Measurements from ENCODE around the gene NAMPT.

The NAMPT gene

GRCh38 chr7:106283501-106283830, 1.3 kb downstream of the NAMPT start:
- Histone ChIP-seq H3F3A (ENCODE audit: low read depth) (no peaks in the 10 kb centered on the region), H3K9me3 (ENCODE audit: insufficient read depth, low read depth, low read length) (no peaks in the 10 kb centered on the region), H3K27me3 (ENCODE audit: insufficient read depth, low read length, poor library complexity, severe bottlenecking) (no peaks in the 10 kb centered on the region), H3K4me3 (ENCODE audit: low read length, poor library complexity, severe bottlenecking) (peak overlapping the region; percentile 97), H4K20me1 (ENCODE audit: insufficient read depth, low read length, poor library complexity, severe bottlenecking) (peaks cover 45% of the 10 kb centered on the region), H3K4me1 (ENCODE audit: insufficient read depth, low read length, poor library complexity, severe bottlenecking) (peaks cover 54% of the 10 kb centered on the region), H3K9ac (ENCODE audit: low read depth, low read length, poor library complexity, severe bottlenecking) (peak overlapping the region; percentile 64), H3K9me2 (replicated peaks; ENCODE audit: low read depth, low read length) (no peaks in the 10 kb centered on the region), H3K79me2 (ENCODE audit: insufficient read depth, low read length) (peaks cover 56% of the 10 kb centered on the region), H2AFZ (ENCODE audit: low read length) (0 out of 2 replicates have a peak overlapping the region, but pooled peaks have one; percentile 4), H3K36me3 (ENCODE audit: insufficient read depth, low read length) (no peaks in the 10 kb centered on the region), H3K4me2 (ENCODE audit: low read depth, low read length, poor library complexity, severe bottlenecking) (peak overlapping the region; percentile 84)
- TF ChIP-seq EZH2phosphoT487 (IDR thresholded peaks at IDR 0.05; ENCODE audit: borderline replicate concordance), result no peak
- TF ChIP-seq, protein P1, sequence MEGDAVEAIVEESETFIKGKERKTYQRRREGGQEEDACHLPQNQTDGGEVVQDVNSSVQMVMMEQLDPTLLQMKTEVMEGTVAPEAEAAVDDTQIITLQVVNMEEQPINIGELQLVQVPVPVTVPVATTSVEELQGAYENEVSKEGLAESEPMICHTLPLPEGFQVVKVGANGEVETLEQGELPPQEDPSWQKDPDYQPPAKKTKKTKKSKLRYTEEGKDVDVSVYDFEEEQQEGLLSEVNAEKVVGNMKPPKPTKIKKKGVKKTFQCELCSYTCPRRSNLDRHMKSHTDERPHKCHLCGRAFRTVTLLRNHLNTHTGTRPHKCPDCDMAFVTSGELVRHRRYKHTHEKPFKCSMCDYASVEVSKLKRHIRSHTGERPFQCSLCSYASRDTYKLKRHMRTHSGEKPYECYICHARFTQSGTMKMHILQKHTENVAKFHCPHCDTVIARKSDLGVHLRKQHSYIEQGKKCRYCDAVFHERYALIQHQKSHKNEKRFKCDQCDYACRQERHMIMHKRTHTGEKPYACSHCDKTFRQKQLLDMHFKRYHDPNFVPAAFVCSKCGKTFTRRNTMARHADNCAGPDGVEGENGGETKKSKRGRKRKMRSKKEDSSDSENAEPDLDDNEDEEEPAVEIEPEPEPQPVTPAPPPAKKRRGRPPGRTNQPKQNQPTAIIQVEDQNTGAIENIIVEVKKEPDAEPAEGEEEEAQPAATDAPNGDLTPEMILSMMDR (conservative IDR thresholded peaks at IDR 0.05; ENCODE audit: low read length), result no peak

- no peaks in the 10 kb centered on the region for H3K27me3 ChIP-seq (ENCODE audit: insufficient read depth, low read length, poor library complexity, severe bottlenecking)
- H3K4me2 ChIP-seq (ENCODE audit: low read depth, low read length, poor library complexity, severe bottlenecking), result peak overlapping the region; percentile 84
- H3K4me1 ChIP-seq (ENCODE audit: insufficient read depth, low read length, poor library complexity, severe bottlenecking), result peaks cover 58% of the 10 kb centered on the region
- peaks cover 61% of the 10 kb centered on the region for H3K79me2 ChIP-seq (ENCODE audit: insufficient read depth, low read length)
- peak overlapping the region; percentile 97 for H3K4me3 ChIP-seq (ENCODE audit: low read length, poor library complexity, severe bottlenecking)
- no peaks in the 10 kb centered on the region for H3K9me3 ChIP-seq (ENCODE audit: insufficient read depth, low read depth, low read length)
- no peak for TF ChIP-seq EZH2phosphoT487 (IDR thresholded peaks at IDR 0.05; ENCODE audit: borderline replicate concordance)
- TF ChIP-seq, protein P1 (conservative IDR thresholded peaks at IDR 0.05; ENCODE audit: low read length), result no peak
- H3K9me2 ChIP-seq (replicated peaks; ENCODE audit: low read depth, low read length), result no peaks in the 10 kb centered on the region
- no peaks in the 10 kb centered on the region for H3F3A ChIP-seq (ENCODE audit: low read depth)
- H4K20me1 ChIP-seq (ENCODE audit: insufficient read depth, low read length, poor library complexity, severe bottlenecking), result peaks cover 50% of the 10 kb centered on the region
- no peaks in the 10 kb centered on the region for H3K36me3 ChIP-seq (ENCODE audit: insufficient read depth, low read length)
- H3K9ac ChIP-seq (ENCODE audit: low read depth, low read length, poor library complexity, severe bottlenecking), result peak overlapping the region; percentile 64
- no peak overlapping the region for H2AFZ ChIP-seq (ENCODE audit: low read length)
Measured at GRCh38 chr7:106282852-106283251, 1.9 kb downstream of the NAMPT start.

DNA sequence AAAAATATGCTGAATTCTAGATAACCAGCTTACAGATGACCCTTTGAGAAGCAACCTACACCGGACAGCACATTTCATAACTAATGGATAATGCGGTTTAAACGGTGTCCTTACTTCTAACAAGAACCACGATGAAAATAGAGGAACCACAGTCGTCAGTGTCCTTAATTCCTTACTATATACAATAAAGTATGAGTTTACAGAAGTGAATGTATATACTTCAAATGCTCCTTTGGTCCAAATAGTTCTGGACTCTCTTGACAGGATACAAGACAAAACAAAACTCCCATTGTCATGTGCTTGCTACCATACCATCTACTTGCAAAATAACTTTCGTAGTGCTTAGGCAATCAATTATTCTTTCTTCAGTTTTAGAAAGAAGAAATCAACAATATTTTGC, 2.4 kb downstream of the NAMPT start:
- Histone ChIP-seq H3K9me3 (ENCODE audit: insufficient read depth, low read depth, low read length) (no peaks in the 10 kb centered on the region), H3K4me3 (ENCODE audit: low read length, poor library complexity, severe bottlenecking) (peak overlapping the region; percentile 97), H3K4me1 (ENCODE audit: insufficient read depth, low read length, poor library complexity, severe bottlenecking) (peaks cover 63% of the 10 kb centered on the region), H3K36me3 (ENCODE audit: insufficient read depth, low read length) (no peaks in the 10 kb centered on the region), H3K79me2 (ENCODE audit: insufficient read depth, low read length) (peaks cover 65% of the 10 kb centered on the region), H3K4me2 (ENCODE audit: low read depth, low read length, poor library complexity, severe bottlenecking) (peak overlapping the region; percentile 84), H3K9ac (ENCODE audit: low read depth, low read length, poor library complexity, severe bottlenecking) (peak overlapping the region; percentile 64), H3F3A (ENCODE audit: low read depth) (no peaks in the 10 kb centered on the region), H3K9me2 (replicated peaks; ENCODE audit: low read depth, low read length) (no peaks in the 10 kb centered on the region), H4K20me1 (ENCODE audit: insufficient read depth, low read length, poor library complexity, severe bottlenecking) (peaks cover 55% of the 10 kb centered on the region), H2AFZ (ENCODE audit: low read length) (no peak overlapping the region), H3K27me3 (ENCODE audit: insufficient read depth, low read length, poor library complexity, severe bottlenecking) (no peaks in the 10 kb centered on the region)
- TF ChIP-seq, protein P1 (conservative IDR thresholded peaks at IDR 0.05; ENCODE audit: low read length), result no peak
- TF ChIP-seq EZH2phosphoT487 (IDR thresholded peaks at IDR 0.05; ENCODE audit: borderline replicate concordance), result no peak
